Activated CD4-positive, alpha-beta T cell treated with anti-CD3 and anti-CD28 coated beads for 48 hours (primary cell): Measurements from ENCODE around the gene ZER1.
A peak's percentile ranks its signal among the peaks of the same experiment; 100 is the strongest.
"Not testable (repeated sequence)": the region's sequence is repeated elsewhere in the genome, so short reads cannot be mapped to it uniquely, and the experiment has no call there.

ENCODE experiments used
- DNase-seq: peaks from one replicate; pipeline ENCODE4 v3.0.0-alpha.2; 2020

The ZER1 gene

DNA sequence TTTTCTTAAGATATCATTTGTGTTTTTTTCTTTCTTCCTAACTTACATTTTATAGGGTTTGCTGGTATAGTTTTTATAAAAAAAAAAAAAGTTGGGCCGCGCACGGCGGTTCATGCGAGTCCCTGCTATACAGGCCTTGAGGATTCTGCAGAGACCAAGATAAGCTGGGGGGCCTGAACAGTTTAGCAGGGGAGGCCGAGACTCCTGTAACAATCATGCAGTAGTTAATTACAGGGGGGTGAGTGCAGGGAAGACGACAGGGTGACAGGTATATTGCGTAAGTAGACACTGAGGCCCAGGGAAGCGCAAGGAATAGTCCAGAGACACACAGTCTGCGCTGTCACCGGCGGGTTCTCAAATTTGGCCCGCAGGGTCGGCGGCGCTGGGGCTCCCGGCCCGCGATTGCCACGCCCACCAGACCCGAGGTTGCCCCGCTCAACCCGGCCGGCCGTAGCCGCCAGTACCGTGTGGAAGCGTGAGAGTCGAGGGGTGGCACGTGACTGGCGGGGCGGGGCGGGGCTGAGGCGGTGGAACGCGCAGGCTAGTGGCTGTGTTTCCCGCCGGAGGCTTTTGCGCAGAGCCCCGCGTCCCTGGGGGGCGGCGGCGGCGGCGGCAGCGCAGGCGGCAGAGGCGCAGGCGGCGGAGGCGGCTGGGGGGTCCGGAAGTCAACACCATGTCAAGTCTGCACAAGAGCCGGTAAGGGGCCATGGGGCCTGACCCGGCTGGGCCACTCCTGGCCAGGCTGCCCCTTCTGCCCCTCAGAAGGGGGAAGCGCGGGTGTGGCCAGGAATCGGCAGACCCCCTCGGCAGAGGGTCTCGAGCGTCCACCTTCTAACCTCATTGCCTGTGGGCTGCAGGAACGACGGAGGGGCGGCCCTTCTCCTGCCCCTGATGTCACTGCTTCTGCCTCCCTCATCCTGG is 15.2 kb upstream of the ZER1 start, which contains the start of gene TBC1D13:
TSS of gene TBC1D13 (plus strand) at position 573 of the 921 bp plus-strand sequence. CDS start at position 674, 101 bp downstream.
- peak; percentile 91 for DNase-seq

DNA sequence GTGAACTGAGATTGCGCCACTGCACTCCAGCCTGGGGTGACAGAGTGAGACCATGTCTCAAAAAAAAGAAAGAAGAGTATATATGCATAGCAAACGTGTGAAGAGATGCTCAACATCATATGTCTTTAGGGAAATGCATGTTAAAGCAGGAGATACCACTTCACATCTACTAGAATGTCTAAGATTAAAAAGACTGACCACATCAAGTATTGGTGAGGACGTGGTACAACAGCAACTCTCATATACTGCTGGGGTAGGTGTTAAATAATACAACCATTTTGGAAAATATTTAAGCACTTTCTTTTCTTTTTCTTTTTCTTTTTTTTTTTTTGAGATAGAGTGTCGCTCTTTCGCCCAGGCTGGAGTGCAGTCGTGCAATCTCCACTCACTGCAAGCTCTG is 13.7 kb upstream of the ZER1 start:
- no peak for DNase-seq

DNA sequence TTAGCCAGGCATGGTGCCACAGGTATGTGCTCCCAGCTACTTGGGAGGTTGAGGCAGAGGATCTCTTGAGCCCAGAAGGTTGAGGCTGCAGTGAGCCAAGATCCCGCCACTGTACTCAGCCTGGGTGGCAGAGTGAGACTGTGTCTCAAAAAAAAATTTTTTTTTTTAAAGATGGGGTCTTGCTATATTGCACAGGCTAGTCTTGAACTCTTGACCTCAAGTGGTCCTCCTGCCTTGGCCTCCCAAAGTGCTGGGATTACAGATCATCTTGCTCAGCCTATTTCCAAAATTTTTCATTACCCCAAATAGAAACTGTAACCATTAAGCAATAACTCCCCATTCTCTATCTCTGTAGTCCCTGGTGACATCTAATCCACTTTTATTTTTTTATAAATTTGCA is 10.9 kb upstream of the ZER1 start:
- DNase-seq: no peak

DNA sequence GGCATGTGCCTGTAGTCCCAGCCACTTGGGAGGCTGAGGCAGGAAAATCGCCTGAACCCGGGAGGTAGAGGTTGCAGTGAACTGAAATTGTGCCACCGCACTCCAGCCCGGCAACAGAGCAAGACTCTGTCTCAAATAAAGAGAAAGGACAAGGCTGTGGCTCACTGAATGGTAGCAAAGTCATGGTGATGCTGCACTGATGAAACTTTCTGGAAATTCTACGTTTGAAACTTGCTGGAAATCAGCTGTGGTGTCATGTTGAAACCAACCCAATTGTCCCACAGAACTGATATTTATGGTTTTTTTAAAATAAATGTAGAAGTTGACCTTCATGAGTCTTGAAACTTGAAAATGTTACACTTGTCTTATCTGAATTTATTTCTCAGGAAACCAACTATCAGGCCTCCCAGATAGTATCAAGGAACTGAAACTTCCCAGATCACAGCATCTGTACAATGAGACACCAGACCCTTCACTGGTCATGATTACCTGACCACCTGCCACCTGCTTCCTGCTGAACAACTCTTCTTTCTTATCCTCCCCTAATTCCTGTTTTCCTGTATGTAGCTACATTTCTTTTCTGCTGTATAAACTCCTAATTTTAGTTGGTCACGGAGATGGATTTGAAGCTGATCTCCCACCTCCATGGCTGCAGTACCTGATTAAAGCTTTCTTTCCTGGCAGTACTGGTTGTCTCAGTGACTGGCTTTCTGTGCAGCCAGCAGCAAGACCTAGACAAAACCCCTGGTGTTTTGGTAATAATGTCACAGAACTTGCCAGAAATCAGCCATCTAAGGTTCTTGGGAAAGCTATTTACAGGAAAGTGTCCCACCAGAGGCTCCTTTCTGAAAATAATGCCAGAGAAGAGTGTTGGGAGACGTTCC is 9.7 kb upstream of the ZER1 start:
- DNase-seq: no peak

DNA sequence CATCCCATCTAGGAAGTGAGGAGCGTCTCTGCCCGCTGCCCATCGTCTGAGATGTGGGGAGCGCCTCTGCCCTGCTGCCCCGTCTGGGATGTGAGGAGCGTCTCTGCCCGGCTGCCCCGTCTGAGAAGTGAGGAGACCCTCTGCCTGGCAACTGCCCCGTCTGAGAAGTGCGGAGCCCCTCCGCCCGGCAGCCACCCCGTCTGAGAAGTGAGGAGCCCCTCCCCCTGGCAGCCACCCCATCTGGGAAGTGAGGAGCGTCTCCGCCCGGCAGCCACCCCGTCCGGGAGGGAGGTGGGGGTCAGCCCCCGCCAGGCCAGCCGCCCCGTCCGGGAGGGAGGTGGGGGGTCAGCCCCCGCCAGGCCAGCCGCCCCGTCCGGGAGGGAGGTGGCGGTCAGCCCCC is 8.4 kb upstream of the ZER1 start:
- not testable (repeated sequence) for DNase-seq

DNA sequence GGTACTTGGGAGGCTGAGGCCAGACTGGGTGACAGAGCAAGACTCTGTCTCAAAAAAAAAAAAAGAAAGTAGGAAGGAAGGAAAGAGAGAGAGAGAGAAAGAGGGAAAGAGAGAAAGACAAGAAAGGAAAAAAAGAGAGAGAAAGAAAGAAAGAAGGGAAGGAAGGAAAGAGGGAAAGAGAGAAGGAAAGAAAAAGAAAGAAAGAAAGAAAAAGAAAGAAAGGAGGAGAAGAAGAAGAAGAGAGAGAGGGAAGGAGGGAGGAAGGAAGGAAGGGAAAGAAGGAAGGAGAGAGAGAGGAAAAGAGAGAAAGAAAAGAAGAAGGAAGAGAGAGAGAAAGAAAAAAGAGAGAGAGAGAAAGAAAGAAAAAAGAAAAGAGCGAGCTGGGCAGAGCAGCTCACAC is 3.1 kb upstream of the ZER1 start:
- no peak for DNase-seq

DNA sequence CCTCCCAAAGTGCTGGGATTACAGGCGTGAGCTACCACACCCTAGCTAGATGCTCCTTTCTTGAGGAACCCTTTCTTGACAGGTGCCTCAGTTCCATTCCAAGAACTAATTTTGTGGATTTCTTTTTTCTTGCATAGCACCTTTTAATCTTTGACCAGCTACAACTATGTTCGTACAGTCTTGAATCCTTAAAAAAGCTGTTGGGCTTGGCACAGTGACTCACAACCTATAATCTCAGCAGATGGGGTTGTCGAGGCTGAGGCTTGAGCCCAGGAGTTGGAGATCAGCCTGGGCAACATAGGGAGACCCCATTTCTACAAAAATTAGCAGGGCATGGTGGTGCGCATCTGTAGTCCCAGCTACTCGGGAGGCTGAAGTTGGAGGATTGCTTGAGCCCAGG is 1.3 kb upstream of the ZER1 start:
- DNase-seq: no peak

DNA sequence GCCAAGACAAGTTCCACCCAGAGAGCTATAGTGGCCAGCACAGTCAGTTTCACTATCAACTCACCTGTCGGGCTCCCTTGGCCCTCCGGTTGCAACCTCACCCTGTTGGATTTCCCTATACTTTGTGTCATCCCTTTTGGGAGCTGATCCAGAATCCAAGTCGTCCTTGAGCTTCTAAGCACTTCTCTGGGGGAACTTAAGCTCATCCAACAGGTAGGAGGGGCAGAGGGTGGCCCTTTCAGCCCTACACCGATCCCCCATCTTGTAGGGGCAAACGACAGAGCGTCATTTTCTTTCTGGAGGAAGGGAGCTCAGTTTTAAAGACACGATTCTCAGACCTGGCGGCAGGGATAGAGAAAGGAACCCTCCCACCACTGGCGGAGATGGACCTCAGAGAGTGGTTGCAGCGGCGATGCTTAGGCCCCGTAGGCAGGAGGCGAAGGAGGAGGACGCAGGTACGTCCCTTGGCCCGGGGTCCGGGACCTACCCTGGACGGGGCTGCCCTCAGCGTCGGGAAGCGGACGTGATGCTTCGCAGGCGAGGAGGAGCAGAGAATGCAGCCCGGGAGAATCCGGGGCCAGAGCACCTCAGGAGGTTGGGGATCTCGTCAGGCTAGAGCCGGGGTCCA is 519 bp downstream of the ZER1 start:
- no peak for DNase-seq

DNA sequence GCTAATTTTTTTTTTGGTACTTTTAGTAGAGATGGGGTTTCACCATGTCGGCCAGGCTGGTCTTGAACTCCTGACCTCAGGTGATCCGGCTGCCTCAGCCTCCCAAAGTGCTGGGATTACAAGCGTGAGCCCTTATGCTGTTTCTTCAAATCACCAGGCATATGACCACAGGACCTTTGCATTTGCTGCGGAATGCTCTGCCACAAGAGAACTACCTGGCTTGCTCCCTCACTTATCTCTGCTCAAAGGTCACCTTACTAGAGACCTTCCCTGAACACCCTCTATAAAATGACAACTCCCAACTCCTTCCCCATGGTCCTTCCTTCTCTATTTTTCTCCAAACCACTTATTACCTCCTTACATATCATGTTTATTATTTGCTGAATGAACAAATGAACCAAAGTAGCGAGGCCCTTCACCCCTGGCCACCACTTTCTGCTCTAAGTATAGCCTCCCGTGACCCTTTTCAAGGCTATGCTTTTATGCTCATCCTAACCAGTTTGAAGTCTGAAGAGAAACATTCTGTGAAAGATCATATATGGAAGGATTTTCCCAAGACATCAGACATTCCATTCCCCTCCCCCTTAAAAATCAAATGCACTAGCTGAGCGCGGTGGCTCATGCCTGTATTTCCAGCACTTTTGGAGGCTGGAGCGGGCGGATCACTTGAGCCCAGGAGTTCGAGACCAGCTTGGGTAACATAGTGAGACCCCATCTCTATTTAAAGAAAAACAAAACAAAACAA is 1.3 kb downstream of the ZER1 start:
- DNase-seq: no peak

DNA sequence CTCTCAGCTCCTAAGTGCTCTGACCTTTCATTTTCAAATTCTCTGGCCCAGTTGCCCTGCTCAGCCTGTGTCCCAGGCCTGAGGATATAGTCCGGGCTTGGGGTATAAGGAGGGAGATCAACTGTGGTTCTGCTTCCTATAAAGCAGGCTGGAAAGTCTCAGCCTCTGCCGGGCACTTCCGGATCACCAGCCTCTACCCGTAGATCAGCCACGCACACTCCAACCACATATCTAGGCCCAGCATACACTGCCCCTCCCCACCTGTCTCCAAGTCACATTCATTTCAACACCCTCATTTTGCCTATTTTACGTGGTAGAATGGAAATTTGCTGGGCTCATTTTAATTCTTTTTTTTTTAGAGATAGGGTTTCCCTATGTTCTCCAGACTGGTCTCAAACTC is 3.1 kb downstream of the ZER1 start:
- no peak for DNase-seq

DNA sequence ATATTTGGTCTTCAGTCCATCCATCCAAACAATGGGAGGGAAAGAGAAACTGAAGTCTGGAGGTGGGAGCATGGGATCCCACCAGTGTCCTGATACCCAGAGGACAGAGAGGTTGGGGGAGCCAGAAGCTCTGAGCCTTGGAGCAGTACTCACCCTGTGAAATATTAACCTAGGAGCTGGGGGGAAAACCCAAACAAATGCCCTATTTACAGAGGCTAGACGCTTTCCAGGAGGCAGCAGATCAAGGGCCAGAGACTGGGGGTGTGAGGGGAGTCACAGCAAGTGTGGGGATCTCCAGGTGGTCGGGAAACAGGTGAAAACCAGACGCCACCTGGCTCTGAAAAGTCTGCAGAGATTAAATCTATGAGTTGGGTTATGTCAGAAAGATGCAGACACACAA is 6.2 kb downstream of the ZER1 start:
- no peak for DNase-seq

DNA sequence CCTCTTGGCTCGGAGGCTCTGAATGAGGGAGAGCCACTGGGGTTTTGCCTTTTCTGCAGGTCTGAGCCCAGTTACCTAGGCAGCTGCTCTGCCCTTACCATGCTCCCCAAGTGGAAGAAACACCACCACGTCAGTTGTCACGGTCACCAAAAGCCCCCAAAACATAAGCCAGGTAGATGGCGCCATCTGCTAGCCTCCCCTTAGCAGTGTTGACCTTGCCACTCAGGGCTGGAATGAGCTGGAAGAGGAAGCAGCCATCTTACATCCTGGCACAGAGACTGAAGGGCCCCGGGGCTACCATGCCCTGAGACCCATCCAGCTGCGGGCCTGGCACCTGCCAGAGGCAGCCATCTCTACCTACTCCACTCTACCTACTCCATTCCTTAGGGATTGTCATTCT is 7.4 kb downstream of the ZER1 start:
- DNase-seq: peak; percentile 4

DNA sequence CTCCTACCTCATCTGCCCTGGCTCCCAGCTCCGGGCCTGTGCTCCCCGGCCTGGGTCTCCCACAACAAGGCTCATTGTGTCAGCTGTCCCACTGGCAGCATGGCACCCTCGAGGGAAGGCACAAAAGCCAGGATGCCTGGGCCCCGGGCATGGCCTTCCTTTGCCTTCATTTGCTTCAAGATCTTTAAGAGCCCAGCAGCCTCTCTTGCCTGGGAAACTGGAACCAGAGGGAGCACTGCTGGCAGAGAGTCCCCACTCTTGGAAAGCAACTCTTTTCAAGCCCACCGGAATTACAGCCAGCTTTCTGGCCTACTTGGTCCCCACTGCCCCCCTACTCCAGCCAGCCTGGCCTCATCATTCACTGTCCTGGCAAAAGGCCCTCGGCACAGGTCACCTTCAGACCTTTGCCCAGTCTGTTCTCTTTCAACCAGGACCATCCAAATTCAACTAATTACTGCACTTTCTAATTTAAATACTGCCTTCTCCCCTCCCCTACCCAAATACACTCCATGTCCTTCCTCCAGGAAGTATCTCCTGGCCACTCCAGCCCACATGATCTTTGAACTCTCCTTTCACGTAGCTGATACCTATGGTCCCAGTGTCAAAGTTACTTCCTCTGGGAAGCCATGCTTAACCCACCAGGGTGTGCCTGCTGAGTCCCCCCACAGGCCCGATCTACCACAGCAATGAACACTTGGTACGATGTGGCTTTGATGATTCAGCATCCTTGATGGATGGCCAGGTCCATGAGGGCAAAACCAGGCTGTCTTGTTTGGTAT is 8.9 kb downstream of the ZER1 start:
- DNase-seq: no peak

DNA sequence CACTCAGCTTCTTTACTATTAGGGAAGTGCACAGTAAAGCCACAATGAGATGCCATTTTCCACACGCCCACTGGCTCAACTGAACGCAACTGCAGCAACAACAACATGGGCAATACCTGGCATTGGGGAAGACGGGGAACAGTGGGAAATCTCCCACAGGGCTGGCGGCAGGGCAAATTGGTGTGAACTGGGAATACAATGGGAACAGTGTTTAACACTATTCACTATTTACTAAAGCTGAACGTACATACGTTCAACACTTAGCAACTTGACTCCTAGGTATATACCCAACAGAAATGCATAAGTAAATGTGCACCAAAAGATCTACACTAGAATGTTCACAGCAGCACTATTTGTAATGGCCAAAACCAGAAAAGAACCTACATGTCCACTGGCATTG is 14.1 kb downstream of the ZER1 start:
- no peak for DNase-seq

DNA sequence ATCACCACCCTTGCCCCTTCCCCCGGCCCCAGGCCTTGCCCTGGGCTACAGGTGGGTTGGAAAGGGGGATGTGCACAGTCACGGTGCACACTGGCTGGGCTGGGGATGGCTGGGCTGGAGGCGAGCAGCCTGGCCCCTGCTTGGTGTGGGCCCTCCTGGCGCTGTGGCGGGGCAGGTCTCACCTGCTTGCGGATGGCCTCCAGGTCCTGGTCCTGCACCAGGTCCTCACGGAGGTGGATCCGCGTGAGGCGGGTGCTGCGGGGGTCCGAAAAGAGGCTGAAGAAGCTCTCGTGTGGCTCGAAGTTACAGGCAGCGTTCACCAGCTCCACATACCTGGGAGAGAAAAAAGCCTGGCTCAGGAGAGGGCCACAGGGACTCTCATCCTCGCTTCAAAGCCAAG is 18.1 kb downstream of the ZER1 start:
- DNase-seq: no peak

DNA sequence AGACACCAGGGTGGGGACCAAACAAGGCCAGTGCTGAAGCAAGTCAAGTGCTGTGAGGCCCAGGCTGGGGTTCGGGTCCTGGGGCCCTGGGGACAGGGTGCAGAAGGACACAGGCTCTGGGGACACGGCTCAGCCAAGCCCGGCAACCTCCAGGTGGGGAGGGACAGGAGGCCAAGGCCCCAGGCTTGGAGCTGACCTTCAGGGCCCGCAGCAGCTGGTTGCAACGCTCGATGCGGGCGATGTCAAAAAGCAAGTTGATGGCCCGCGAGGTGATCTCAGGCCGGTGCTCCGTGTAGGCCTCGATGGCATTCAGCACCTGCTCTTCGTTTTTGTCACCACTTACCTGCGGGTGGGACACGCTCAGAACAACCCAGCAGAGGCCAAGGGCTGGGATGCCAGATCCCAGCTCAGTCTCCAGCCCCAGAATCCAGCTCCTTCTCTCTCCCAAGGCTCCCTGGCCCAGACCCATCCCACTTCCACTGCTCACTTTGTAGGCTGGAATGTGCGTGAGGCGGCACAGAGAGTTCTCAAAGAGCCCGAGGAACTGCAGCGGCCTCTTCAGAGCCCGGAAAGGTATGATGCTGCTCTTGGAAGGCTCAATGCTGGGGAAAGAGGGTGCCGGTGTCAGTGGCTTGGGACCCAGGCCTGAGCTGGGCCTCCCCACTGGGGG is 20.7 kb downstream of the ZER1 start:
- no peak for DNase-seq

DNA sequence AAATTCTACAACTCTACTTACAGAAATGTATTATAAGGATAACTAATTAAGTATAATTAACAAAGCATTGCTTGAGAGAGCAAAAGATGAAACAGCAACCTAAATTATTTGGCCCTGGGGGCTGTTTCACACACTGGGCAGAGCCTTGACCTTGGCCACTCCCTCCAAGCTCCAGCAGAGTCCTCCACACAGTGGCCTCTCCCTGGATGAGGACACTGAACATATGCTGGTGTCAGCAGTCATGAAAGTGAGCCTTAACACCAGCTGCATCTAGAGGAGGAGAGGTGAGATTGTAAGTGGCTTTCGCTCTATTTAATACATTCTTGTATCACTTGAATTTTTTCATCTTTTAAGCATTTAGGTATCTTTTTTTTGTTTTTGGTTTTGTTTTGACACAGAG is 24.5 kb downstream of the ZER1 start:
- DNase-seq: no peak

DNA sequence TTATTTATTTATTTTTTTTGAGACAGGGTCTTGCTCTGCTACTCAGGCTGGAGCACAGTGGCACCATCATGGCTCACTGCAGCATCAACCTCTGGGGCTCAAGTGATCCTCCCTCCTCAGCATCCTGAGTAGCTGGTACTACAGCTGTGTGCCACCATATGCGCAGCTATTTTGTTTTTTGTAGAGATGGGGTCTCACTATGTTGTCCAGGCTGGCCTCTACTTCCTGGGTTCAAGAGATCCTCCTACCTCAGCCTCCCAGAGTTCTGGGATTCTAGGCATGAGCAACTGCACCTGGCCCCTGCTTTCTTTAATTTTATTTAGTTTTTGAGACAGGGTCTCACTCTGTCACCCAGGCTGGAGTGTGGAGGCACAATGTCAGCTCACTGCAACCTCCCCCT is 28.3 kb downstream of the ZER1 start:
- DNase-seq: no peak

DNA sequence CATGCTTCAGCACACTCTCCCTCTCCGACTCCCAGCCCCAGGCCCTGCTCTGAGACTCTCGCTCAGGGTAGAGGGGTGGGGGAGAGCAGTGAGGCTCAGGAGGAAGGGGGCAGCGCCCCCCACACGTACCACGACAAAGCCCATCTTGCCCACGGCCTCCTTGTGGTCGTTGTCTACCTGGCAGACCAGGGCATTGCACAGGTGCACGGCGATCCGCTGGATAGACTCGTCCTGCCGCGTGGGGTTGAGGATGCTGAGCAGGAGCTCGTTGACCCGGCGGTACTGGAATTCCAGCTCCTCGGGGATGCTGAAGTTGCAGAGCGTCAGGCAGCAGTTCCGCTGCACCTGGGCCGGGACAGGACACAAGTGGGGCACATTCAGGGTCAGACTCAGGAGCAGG is 29.3 kb downstream of the ZER1 start:
- DNase-seq: no peak

DNA sequence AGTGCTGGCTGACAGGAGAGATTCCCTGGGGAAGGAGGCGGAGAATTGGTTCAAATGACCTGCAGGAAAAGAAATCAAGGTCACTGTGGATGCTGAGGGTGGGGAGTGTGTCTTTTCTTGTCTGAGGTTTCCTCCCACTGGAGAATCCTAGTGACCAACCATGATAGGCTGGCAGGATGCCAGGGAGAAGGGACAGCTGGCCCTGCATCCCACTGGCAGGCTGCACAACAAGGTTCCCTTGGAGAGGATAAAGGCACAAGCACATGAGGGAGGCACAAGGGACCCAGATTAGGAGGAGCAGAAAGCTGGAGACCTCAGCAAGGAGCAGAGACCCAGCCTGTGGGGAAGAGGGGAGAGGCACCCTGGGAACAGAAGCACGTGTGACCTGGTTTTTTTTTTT is 36.4 kb downstream of the ZER1 start:
- no peak for DNase-seq

DNA sequence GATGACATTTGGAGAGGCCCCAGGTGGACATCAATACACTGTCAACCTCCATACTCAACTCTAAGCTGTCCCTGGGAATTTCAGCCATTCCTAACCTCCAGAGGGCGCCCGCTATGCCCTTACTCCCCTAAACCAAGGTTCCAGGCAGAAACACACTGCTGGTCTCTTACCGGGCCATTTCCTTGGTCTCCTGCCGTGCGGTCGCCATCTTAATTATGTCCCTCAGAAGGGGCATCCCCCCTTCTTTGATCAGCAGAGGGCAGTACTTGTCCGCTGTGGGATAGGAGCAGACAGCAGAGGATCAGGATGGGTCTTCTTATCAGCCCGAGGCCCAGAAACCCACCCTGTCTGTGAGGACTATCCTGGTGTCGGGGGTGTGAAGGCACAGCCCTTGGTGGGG is 38.5 kb downstream of the ZER1 start:
- peak; percentile 36 for DNase-seq
